ENCODE data around the gene PHOSPHO1.
A peak's percentile ranks its signal among the peaks of the same experiment; 100 is the strongest.

The PHOSPHO1 gene

GRCh38 chr17:49235896-49236295, 5.3 kb upstream of the PHOSPHO1 start:
- TF ChIP-seq REST (IDR thresholded peaks at IDR 0.05; ENCODE audit: insufficient replicate concordance, low read depth), result no peak
- TF ChIP-seq POLR2AphosphoS5 (IDR thresholded peaks at IDR 0.05; ENCODE audit: low read depth), result no peak
- no peak for TF ChIP-seq GABPA (IDR thresholded peaks at IDR 0.05; ENCODE audit: low read depth)
- TF ChIP-seq SPI1 (IDR thresholded peaks at IDR 0.05; ENCODE audit: borderline replicate concordance, low read depth), result no peak
- no peak for TF ChIP-seq CTCF (IDR thresholded peaks at IDR 0.05; ENCODE audit: insufficient read depth, low read length)
- Histone ChIP-seq H3K27ac (replicated peaks) (peak overlapping the region; percentile 67), H3K27me3 (ENCODE audit: insufficient read depth, poor library complexity, severe bottlenecking) (peaks cover 7% of the 10 kb centered on the region), H3K4me3 (replicated peaks; ENCODE audit: insufficient read depth, low read length) (no peak overlapping the region)
- no peak for DNase-seq (ENCODE audit: low read depth in 1 of 2, low spot score in 1 of 2)

GRCh38 chr17:49234509-49235080, 4.0 kb upstream of the PHOSPHO1 start:
- H3K4me3 ChIP-seq (replicated peaks; ENCODE audit: insufficient read depth, low read length), result no peak overlapping the region
- peaks cover 16% of the 10 kb centered on the region for H3K27me3 ChIP-seq (ENCODE audit: insufficient read depth, poor library complexity, severe bottlenecking)
- DNase-seq (ENCODE audit: low read depth in 1 of 2, low spot score in 1 of 2), result no peak
- no peak overlapping the region for H3K27ac ChIP-seq (replicated peaks)
- no peak for TF ChIP-seq POLR2AphosphoS5 (IDR thresholded peaks at IDR 0.05; ENCODE audit: low read depth)
- TF ChIP-seq REST (IDR thresholded peaks at IDR 0.05; ENCODE audit: insufficient replicate concordance, low read depth), result no peak
- TF ChIP-seq GABPA (IDR thresholded peaks at IDR 0.05; ENCODE audit: low read depth), result no peak
- no peak for TF ChIP-seq SPI1 (IDR thresholded peaks at IDR 0.05; ENCODE audit: borderline replicate concordance, low read depth)
- TF ChIP-seq CTCF (IDR thresholded peaks at IDR 0.05; ENCODE audit: insufficient read depth, low read length), result no peak

GRCh38 chr17:49231563-49231894, 942 bp upstream of the PHOSPHO1 start:
- no peak overlapping the region for H3K4me3 ChIP-seq (replicated peaks; ENCODE audit: insufficient read depth, low read length)

More at GRCh38 chr17:49231563-49231894, 942 bp upstream of the PHOSPHO1 start:
- no peak overlapping the region for H3K27ac ChIP-seq (replicated peaks)
- no peak for DNase-seq (ENCODE audit: low read depth in 1 of 2, low spot score in 1 of 2)
- TF ChIP-seq CTCF (IDR thresholded peaks at IDR 0.05; ENCODE audit: insufficient read depth, low read length) (no peak), GABPA (IDR thresholded peaks at IDR 0.05; ENCODE audit: low read depth) (no peak)
- peaks cover 21% of the 10 kb centered on the region for H3K27me3 ChIP-seq (ENCODE audit: insufficient read depth, poor library complexity, severe bottlenecking)
